Fibroblast of lung (primary cell): ENCODE results near the gene INSYN2A.

Experiments
- CTCF ChIP-seq, 2 donors: IDR thresholded peaks in 1 of 2; conservative IDR thresholded peaks in 1 of 2; 1 replicate in 1 of 2; 2 replicates in 1 of 2; pipeline ENCODE4 v1.5.1; 2011 to 2012; ENCODE audit warnings: low read length in 2 of 2, control low read depth in 1 of 2, inconsistent platforms in 1 of 2, low read depth in 1 of 2, mild to moderate bottlenecking in 1 of 2
- EZH2 ChIP-seq: IDR thresholded peaks from 2 replicates; pipeline ENCODE4 v1.5.1; 2012; ENCODE audit warnings: low read length, control low read depth, mild to moderate bottlenecking; ENCODE audit errors: missing control alignments

GRCh38 chr10:127194111-127194510 lies 2.3 kb downstream of the INSYN2A start:
- TF ChIP-seq CTCF (conservative IDR thresholded peaks at IDR 0.05 in 1 of 2, IDR thresholded peaks at IDR 0.05 in 1 of 2; ENCODE audit: low read depth in 1 of 2, low read length in 2 of 2): no peak
- no peak for TF ChIP-seq EZH2
